KOPT-K1 (cell line): ENCODE results near the gene PGAM5.
A peak's percentile ranks its signal among the peaks of the same experiment; 100 is the strongest.
"Not testable (repeated sequence)": the region's sequence is repeated elsewhere in the genome, so short reads cannot be mapped to it uniquely, and the experiment has no call there.

Experiments
- H3K27ac ChIP-seq: fragments of 200-600 bp; sonication (generic); 2 replicates; pipeline ENCODE4 v1.5.1; 2016; ENCODE audit warnings: antibody characterized with exemption, mild to moderate bottlenecking, low read depth, low read length; ENCODE audit not compliant: poor library complexity, severe bottlenecking
- H3K36me3 ChIP-seq: fragments of 200-600 bp; sonication (generic); 2 replicates; pipeline ENCODE4 v1.5.1; 2017; ENCODE audit warnings: antibody characterized with exemption, mild to moderate bottlenecking, low read length, moderate library complexity; ENCODE audit not compliant: insufficient read depth
- H3K9me3 ChIP-seq: fragments of 200-600 bp; sonication (generic); 2 replicates; pipeline ENCODE4 v1.5.1; 2017; ENCODE audit warnings: antibody characterized with exemption, low read length, mild to moderate bottlenecking; ENCODE audit not compliant: insufficient read depth, poor library complexity, severe bottlenecking

The PGAM5 gene

DNA sequence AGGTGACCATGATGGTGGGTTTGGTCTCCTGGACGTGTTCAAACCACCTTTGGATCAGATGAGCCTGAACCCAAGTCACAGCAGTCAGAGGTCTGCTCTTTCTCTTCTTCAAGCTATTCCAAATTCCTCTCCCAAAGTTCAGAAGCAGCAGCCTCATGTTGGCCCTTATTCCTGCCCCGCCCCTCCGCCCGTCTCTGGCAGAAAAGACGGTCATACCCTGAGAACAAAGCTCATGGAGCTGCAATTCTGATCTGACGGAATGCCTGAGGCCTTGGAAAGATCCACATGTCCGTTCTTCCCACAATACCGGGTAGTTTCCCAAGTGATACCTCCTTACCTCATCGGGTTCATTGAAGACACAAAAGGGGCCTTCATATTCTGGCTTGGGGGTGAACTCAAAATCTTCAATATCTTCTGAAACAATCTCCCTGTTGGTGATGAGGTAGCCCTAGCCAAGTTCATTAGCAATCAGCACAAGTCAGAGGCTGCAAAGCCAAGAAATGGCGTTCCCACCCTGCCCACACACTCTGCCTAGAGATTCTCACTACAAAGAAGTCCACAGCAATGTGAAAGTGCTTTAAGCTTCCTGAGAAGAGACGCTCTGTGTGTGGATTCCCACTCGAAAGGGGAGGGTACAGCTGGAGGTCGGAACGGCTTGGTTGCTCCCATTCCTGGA lies 34.7 kb upstream of the PGAM5 start:
- peaks cover 99% of the 10 kb centered on the region for H3K36me3 ChIP-seq
- no peaks in the 10 kb centered on the region for H3K9me3 ChIP-seq
- no peak overlapping the region for H3K27ac ChIP-seq

- Histone ChIP-seq H3K27ac (no peak overlapping the region), H3K9me3 (peaks cover 1% of the 10 kb centered on the region), H3K36me3 (peaks cover 97% of the 10 kb centered on the region)
These were observed 33.1 kb upstream of the PGAM5 start for GRCh38 chr12:132677492-132677891.

DNA sequence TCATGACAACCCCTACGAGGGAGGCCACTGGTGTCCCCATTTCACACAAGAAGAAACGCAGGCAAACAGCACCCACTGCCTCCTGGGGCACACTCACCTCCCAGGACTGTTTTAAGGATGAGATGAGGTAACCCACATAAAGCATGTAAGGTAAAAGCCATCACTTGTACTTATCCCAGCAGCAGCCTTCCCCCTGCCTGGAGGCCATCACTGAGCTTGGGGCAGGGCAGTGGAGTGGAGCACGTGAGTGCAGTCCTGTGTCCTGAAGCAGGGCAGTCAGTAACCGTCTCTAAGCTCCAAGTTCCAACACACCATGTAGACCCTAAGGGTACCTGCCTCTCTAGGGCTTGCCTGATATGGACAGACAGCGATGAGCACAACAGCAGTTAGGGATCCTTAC lies 25.2 kb upstream of the PGAM5 start:
- Histone ChIP-seq H3K27ac (no peak overlapping the region), H3K9me3 (peaks cover 23% of the 10 kb centered on the region), H3K36me3 (peaks cover 51% of the 10 kb centered on the region)

DNA sequence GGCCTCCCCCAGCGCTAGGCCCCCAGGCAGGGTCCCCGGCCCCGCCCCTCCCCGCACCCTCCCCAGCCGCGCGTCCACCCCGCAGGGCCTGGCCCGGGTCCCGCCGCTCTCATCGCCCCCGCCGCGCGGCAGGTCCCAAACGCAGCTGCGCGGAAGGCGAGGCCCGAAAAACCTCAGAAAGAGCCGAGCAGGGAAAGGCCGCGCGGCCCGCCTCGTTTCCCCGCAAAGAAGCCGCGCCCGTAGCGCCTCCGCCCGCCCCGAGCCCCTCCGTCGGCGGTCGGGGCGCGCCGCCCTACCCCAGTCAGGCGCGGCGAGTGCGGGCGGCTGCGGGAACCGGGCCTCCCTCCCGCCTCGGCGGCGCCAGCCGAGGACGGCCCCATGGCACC lies 23.8 kb upstream of the PGAM5 start:
- Histone ChIP-seq H3K9me3 (peaks cover 23% of the 10 kb centered on the region), H3K27ac (peak overlapping the region; percentile 95), H3K36me3 (peaks cover 50% of the 10 kb centered on the region)

DNA sequence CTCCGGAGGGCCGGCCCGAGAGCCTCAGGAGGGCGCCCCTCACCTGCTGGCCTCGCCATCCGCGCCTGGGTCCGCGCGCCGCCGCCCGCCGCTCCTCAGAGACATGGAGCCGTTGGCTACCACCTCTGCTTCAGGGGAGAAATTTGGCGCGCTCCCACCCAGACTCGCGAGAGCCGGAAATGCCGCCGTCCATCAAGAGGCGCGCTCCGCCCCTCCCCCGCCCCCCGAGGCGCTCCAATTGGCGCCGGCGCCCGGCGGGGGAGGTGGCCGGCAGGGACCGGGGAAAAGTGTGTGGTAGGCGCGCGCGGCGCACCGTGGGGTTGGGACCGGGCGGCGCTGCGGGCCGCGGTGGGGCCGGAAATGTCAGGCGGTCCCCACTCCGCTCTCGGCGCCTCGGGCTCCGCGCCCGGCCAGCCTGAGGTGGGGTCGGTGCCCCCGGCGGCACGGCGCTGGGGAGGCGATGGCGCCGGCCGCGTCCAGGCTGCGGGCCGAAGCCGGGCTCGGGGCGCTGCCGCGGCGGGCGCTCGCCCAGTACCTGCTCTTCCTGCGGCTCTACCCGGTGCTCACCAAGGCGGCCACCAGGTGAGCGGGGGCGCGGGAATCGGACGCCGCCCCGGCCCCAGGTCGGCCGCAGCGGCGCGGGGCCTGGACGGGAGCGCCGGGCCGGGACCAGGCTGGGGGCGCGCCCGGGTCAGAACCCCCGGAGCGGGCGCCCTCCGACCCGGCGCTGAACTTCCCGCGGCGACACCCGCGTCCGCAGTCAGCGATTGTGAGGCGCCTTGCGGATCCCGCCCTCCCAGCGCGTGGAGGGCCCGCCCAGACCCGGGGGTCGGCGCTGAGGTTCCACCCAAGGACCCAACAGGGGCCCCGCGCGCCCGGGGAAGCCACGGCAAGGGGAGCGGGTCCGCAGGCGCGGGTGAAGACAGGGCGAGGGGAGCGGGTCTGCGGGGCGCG lies 23.2 kb upstream of the PGAM5 start, which contains the start of the genes POLE and PXMP2:
POLE (minus strand) TSS at position 132 of the 954 bp plus-strand sequence; CDS start at position 105, 27 bp downstream.
PXMP2 (plus strand) TSS at position 377 of the 954 bp plus-strand sequence; CDS start at position 461, 84 bp downstream.
- peaks cover 21% of the 10 kb centered on the region for H3K9me3 ChIP-seq
- H3K27ac ChIP-seq = peak within 1 kb of the TSS; percentile 95
- H3K36me3 ChIP-seq = peaks cover 49% of the 10 kb centered on the region

DNA sequence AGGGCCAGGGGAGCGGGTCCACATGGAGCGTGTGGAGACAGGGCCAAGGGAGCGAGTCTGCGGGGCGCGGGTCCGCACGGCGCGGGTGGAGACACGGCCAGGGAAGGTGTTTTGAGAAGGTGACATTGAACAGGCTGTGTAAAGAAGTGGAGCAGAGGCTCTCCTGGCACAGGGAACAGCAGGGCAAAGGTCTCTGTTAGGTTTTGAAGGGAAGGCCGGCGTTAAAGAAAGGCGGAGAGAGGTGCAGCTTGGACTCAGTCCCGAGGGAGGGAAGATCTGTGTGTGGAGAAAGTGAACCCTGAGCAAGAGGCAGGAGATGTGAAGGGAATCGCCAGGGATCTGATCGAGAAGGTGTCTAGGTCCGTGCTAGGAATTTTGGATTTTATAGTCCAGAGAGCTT lies 21.4 kb upstream of the PGAM5 start:
- Histone ChIP-seq H3K36me3 (peaks cover 36% of the 10 kb centered on the region), H3K9me3 (peaks cover 8% of the 10 kb centered on the region), H3K27ac (no peak overlapping the region)

DNA sequence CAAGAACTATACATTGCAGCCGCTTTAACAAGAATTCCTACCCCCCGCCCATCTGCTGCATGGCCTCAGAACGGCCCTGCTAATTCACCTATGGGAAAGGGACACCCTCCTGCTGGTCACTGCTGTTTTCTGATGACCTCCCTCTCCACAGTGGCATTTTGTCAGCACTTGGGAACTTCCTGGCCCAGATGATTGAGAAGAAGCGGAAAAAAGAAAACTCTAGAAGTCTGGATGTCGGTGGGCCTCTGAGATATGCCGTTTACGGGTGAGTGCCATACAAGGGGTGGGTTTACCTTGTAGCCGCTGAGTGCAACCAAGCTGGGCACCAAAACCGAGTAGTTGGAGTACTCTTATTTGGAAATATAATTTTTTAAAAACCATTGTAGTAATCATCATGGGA lies 20.5 kb upstream of the PGAM5 start:
- Histone ChIP-seq H3K9me3 (peaks cover 5% of the 10 kb centered on the region), H3K36me3 (peaks cover 39% of the 10 kb centered on the region), H3K27ac (no peak overlapping the region)

- H3K9me3 ChIP-seq, H3K27ac ChIP-seq: not testable (repeated sequence)
- peaks cover 49% of the 10 kb centered on the region for H3K36me3 ChIP-seq
These were observed 18.6 kb upstream of the PGAM5 start for GRCh38 chr12:132692030-132692429.

- not testable (repeated sequence) for H3K27ac ChIP-seq, H3K9me3 ChIP-seq
- peaks cover 75% of the 10 kb centered on the region for H3K36me3 ChIP-seq
These were observed 15.8 kb upstream of the PGAM5 start for GRCh38 chr12:132694888-132695287.

DNA sequence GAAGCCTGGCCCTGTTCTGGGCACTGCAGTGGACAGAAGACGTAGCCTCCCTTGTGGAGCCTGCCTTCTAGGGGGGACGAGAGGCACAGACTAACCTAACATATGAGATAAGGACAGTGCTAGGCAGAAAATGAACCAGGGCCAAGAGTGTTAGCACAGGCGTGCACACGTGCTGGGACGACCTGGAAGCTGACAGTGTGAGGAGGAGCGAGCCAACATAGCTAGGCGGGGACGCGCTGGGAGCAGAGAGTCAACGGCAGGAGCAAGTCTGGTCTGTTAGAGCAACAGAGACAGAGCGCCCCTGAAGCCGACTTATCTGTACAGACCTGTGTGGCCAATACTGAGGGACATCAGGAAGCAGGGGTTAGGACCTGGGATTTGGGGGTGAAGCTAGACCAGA lies 15.2 kb upstream of the PGAM5 start:
- Histone ChIP-seq H3K27ac (no peak overlapping the region), H3K36me3 (peaks cover 75% of the 10 kb centered on the region), H3K9me3 (no peaks in the 10 kb centered on the region)

DNA sequence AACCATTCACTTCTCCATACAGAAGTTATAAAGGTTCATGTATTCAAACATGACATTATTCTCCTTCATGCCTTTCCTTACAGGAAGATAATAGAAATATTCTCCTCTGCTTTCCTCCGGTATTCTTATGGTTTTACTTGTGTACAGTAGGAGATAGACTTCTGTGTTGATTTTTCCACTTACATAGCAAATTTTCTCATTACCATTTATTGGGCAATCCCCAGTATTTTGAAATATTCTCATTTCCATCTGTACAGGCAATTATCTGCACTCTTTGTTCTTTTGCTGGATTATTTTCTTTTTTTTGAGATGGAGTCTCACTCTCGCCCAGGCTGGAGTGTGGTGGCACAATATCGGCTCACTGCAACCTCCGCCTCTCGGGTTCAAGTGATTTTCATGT lies 12.3 kb upstream of the PGAM5 start:
- H3K27ac ChIP-seq = no peak overlapping the region
- peaks cover 88% of the 10 kb centered on the region for H3K36me3 ChIP-seq

DNA sequence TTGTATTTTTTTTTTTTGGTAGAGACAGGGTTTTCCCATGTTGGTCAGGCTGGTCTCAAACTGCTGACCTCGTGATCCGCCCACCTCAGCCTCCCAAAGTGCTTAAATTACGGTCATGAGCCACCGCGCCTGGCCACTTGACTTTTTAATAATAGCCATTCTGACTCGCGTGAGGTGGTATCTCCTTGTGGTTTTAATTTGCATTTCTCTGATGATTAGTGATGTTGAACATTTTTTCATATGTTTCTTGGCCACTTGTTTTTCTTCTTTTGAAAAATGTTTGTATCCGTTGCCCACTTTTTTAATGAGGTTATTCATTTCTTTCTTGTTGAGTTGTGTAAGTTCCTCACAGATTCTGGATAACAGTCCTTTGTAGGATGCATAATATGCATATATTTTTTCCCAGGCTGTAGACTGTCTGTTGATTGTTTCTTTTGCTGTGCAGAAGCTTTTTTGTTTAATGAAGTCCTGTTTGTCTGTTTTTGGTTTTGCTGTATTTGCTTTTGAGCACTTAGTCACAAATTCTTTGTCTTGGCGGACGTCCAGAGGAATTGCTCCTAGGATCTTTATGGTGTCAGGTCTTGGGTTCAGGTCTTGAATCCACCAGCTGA lies 10.3 kb upstream of the PGAM5 start:
- no peak overlapping the region for H3K27ac ChIP-seq
- H3K36me3 ChIP-seq = peaks cover 100% of the 10 kb centered on the region
- H3K9me3 ChIP-seq = no peaks in the 10 kb centered on the region

More for the DNA sequence above, 12.3 kb upstream of the PGAM5 start:
- no peaks in the 10 kb centered on the region for H3K9me3 ChIP-seq

- Histone ChIP-seq H3K27ac (no peak overlapping the region), H3K9me3 (no peaks in the 10 kb centered on the region), H3K36me3 (peaks cover 90% of the 10 kb centered on the region)
These were observed 8.0 kb upstream of the PGAM5 start for GRCh38 chr12:132702640-132703039.

DNA sequence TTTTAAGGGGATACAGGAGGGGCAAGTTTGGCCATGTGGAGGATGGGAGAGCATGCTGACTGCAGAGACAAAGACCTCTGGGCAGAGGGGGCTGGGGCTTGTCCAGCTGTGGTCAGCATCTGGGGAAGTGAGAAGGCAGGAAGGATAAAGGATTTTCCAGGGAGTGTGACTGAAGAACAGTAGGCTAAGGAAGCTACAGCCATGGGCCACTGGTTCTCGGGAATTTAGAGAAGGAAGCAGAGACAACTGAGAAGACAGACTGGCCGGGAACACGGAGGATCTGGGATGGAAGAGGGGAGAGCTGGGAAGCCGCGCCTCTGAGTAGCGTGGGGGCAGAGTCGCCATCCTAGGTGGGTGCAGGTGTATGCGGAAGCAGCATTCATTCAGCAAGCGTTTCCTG lies 7.0 kb upstream of the PGAM5 start:
- H3K36me3 ChIP-seq = peaks cover 88% of the 10 kb centered on the region
- no peaks in the 10 kb centered on the region for H3K9me3 ChIP-seq
- H3K27ac ChIP-seq = no peak overlapping the region

DNA sequence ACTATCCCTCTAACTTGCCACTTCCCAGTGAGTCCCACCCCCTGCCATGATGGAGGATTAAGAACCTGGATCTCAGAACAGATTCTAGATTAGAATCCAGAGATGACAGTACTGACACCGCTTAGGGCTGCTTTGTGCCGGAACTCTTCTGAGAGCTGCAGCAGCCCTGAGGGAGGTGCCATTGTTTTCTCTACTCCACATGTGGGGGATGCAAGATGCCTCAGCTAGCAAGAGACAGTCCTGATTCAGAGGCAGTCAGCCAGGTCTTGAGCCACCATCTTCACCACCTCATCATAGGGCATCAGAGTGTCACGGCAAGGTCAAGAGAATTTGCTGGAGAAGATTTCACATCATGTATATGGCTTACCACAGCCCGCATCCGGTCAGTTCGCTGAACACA lies 3.4 kb upstream of the PGAM5 start:
- no peak overlapping the region for H3K27ac ChIP-seq
- no peaks in the 10 kb centered on the region for H3K9me3 ChIP-seq
- peaks cover 52% of the 10 kb centered on the region for H3K36me3 ChIP-seq
